Transverse colon (tissue), 4 donors: ENCODE results near the gene OR6C65. TPM values are rescaled to one million over a fixed set of nuclear protein-coding genes. Genes with fewer than 3 reads are reported as not detected.

Source experiments
- DNase-seq: peaks from one replicate; pipeline ENCODE4 v3.0.0-alpha.2; 2019
- H3K27ac ChIP-seq, 4 donors: fragments of 200-600 bp; sonication (generic); 2 replicates each; pipeline ENCODE4 v1.5.1; 2016 to 2018; ENCODE audit warnings: inconsistent platforms in 4 of 4
- H3K27me3 ChIP-seq: fragments of 200-600 bp; sonication (generic); 2 replicates; pipeline ENCODE4 v1.5.1; 2017; ENCODE audit warnings: inconsistent platforms
- H3K36me3 ChIP-seq, 4 donors: fragments of 200-600 bp; sonication (generic); 2 replicates each; pipeline ENCODE4 v1.5.1; 2017 to 2019; ENCODE audit warnings: inconsistent platforms in 4 of 4
- H3K4me1 ChIP-seq, 4 donors: fragments of 200-600 bp; sonication (generic); 2 replicates each; pipeline ENCODE4 v1.5.1; 2017 to 2020; ENCODE audit warnings: inconsistent platforms in 4 of 4
- H3K4me3 ChIP-seq, 4 donors: fragments of 200-600 bp; sonication (generic); 1 replicate in 1 of 4; 2 replicates in 3 of 4; pipeline versions ENCODE4 v1.5.1 to v1.6.1; 2017 to 2019; ENCODE audit warnings: inconsistent platforms in 4 of 4
- H3K9me3 ChIP-seq, 2 donors: fragments of 200-600 bp; sonication (generic); 2 replicates each; pipeline ENCODE4 v1.5.1; 2017 to 2019; ENCODE audit warnings: inconsistent platforms in 2 of 2
- CTCF ChIP-seq, 5 experiments: fragments of 200-600 bp in 3 of 5; fragments of 450-650 bp in 2 of 5; sonication (generic) in 3 of 5; IDR thresholded peaks; 1 replicate in 2 of 5; 2 replicates in 3 of 5; pipeline ENCODE4 v1.5.1; 2016 to 2017; ENCODE audit warnings: antibody characterized with exemption in 5 of 5, inconsistent platforms in 3 of 5, mild to moderate bottlenecking in 2 of 5, moderate library complexity in 1 of 5
- EP300 ChIP-seq: sonication (generic); formaldehyde crosslinking; IDR thresholded peaks from one replicate; pipeline ENCODE4 v1.6.1; 2017; ENCODE audit warnings: antibody characterized with exemption, low read depth
- POLR2A ChIP-seq: fragments of 450-650 bp; IDR thresholded peaks from one replicate; pipeline ENCODE4 v1.6.1; 2016; ENCODE audit warnings: antibody characterized with exemption, mild to moderate bottlenecking, moderate library complexity
- POLR2AphosphoS5 ChIP-seq, 3 donors: sonication (generic); formaldehyde crosslinking; IDR thresholded peaks; one replicate each; pipeline ENCODE4 v1.6.1; 2016; ENCODE audit warnings: antibody characterized with exemption in 3 of 3
- WGBS, 2 donors: methylation state at CpG; one replicate each; pipeline ENCODE4 v1.1.5; 2018; ENCODE audit warnings: low coverage in 1 of 2; 5-methylcytosine and 5-hydroxymethylcytosine counted together
- in situ Hi-C, 4 donors: fragments of 200-750 bp; cut with MboI; loops; one replicate each; pipeline versions ENCODE4 v1.15.0 to v1.15.1; 2017; ENCODE audit warnings: low sequenced_read_pairs in 3 of 4, low pct_ligation_motif_present in 1 of 4, low pct_unique_long_range_greater_than_20kb in 1 of 4
- intact Hi-C: fragments of 100-400 bp; cut with DNase I; formaldehyde crosslinking; loops from one replicate; pipeline ENCODE4 v1.15.1; 2023; ENCODE audit warnings: low total_unique reads
- total RNA-seq, 4 donors: library from RNA; depleted of rRNA; stranded (reverse); fragments of >200 nt; gene quantifications; one replicate each; pipeline ENCODE4 v1.1.0, GENCODE V29; 2016

The OR6C65 gene
- total RNA-seq, 4 donors from 2014 or later, result not detected

GRCh38 chr12:55446326-55446725 is 46.0 kb downstream of the OR6C65 start:
- Histone ChIP-seq H3K4me3 (no peak overlapping the region), H3K9me3 (no peaks in the 10 kb centered on the region), H3K27ac (no peak overlapping the region), H3K36me3 (no peaks in the 10 kb centered on the region), H3K27me3 (no peaks in the 10 kb centered on the region), H3K4me1 (no peaks in the 10 kb centered on the region)
- DNase-seq, result no peak
- TF ChIP-seq POLR2AphosphoS5 (IDR thresholded peaks at IDR 0.05) (no peak), EP300 (no peak), POLR2A (no peak), CTCF (IDR thresholded peaks at IDR 0.05) (no peak)
- intact Hi-C loops, result no loop called here
- whole genome bisulfite sequencing, 2 donors, result 66% methylated on average over 5 of the region's 5 CpGs; no CpG with 5 or more reads in 1 of the 2 donors
- in situ Hi-C loops, result no loop called here

- Histone ChIP-seq H3K27ac (no peak overlapping the region), H3K36me3 (no peaks in the 10 kb centered on the region), H3K9me3 (no peaks in the 10 kb centered on the region), H3K4me3 (no peak overlapping the region), H3K27me3 (no peaks in the 10 kb centered on the region), H3K4me1 (no peaks in the 10 kb centered on the region)
- TF ChIP-seq POLR2A (no peak), EP300 (no peak), POLR2AphosphoS5 (IDR thresholded peaks at IDR 0.05) (no peak), CTCF (IDR thresholded peaks at IDR 0.05) (no peak)
- DNase-seq, result no peak
- in situ Hi-C loops, result no loop called here
- intact Hi-C loops, result no loop called here
Observed at GRCh38 chr12:55448825-55449224, 48.5 kb downstream of the OR6C65 start.

Other genes with a start within 250 kb of the OR6C65 start
- not detected for gene OR10A7, start 179.5 kb upstream of the OR6C65 start, total RNA-seq
- gene OR6C74, start 155.9 kb upstream of the OR6C65 start, total RNA-seq, result not detected
- gene OR6C6, start 104.0 kb upstream of the OR6C65 start, total RNA-seq, result not detected
- not detected for gene OR6C1, start 86.2 kb upstream of the OR6C65 start, total RNA-seq
- not detected for gene OR6C3, start 69.8 kb upstream of the OR6C65 start, total RNA-seq
- gene OR6C75, start 37.6 kb upstream of the OR6C65 start, total RNA-seq, result not detected
- gene OR6C76, start 25.7 kb downstream of the OR6C65 start, total RNA-seq, result not detected
- under 1 TPM in 1 of 4 donors, not detected in 3; 0.60 TPM for gene OR6C2, start 43.5 kb downstream of the OR6C65 start, total RNA-seq
- not detected for gene OR6C70, start 69.6 kb downstream of the OR6C65 start, total RNA-seq
- not detected for gene OR6C68, start 91.8 kb downstream of the OR6C65 start, total RNA-seq
- gene OR6C4, start 149.1 kb downstream of the OR6C65 start, total RNA-seq, result not detected
- not detected for gene OR2AP1, start 171.9 kb downstream of the OR6C65 start, total RNA-seq
- gene OR10P1, start 236.4 kb downstream of the OR6C65 start, total RNA-seq, result not detected